ENCODE results near the gene PDE5A.

- TF ChIP-seq EZH2 (IDR thresholded peaks at IDR 0.05; ENCODE audit: borderline replicate concordance) (no peak), EZH2phosphoT487 (IDR thresholded peaks at IDR 0.05; ENCODE audit: low read depth, severe bottlenecking, unreplicated experiment) (no peak)
- TF ChIP-seq, protein P1, sequence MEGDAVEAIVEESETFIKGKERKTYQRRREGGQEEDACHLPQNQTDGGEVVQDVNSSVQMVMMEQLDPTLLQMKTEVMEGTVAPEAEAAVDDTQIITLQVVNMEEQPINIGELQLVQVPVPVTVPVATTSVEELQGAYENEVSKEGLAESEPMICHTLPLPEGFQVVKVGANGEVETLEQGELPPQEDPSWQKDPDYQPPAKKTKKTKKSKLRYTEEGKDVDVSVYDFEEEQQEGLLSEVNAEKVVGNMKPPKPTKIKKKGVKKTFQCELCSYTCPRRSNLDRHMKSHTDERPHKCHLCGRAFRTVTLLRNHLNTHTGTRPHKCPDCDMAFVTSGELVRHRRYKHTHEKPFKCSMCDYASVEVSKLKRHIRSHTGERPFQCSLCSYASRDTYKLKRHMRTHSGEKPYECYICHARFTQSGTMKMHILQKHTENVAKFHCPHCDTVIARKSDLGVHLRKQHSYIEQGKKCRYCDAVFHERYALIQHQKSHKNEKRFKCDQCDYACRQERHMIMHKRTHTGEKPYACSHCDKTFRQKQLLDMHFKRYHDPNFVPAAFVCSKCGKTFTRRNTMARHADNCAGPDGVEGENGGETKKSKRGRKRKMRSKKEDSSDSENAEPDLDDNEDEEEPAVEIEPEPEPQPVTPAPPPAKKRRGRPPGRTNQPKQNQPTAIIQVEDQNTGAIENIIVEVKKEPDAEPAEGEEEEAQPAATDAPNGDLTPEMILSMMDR (IDR thresholded peaks at IDR 0.05; ENCODE audit: poor library complexity), result no peak
Observed at GRCh38 chr4:119479180-119479808, 149.3 kb downstream of the PDE5A start.
